H9 (cell line): Measurements from ENCODE around the gene FHIT. TPM values are rescaled to one million over a fixed set of nuclear protein-coding genes. Genes with fewer than 3 reads are reported as not detected.

ENCODE experiments used
- DNase-seq: peaks from one replicate; pipeline ENCODE4 v3.0.0-alpha.2; 2017
- H2AFZ ChIP-seq: one replicate; pipeline ENCODE4 v1.6.1; 2013; ENCODE audit warnings: mild to moderate bottlenecking, low read length, control low read depth, moderate library complexity
- H2AK5ac ChIP-seq: 2 replicates; pipeline ENCODE4 v1.6.1; 2013; ENCODE audit warnings: low read length, control low read depth, mixed read lengths; ENCODE audit not compliant: insufficient read length
- H2BK120ac ChIP-seq: one replicate; pipeline ENCODE4 v1.6.1; 2013; ENCODE audit warnings: low read depth, mild to moderate bottlenecking, low read length, control low read depth, inconsistent platforms; ENCODE audit not compliant: poor library complexity, severe bottlenecking
- H2BK12ac ChIP-seq: 2 replicates; pipeline ENCODE4 v1.6.1; 2013; ENCODE audit warnings: low read length, control low read depth, mixed read lengths, low read depth; ENCODE audit not compliant: insufficient read length
- H2BK15ac ChIP-seq: 2 replicates; pipeline ENCODE4 v1.6.1; 2013; ENCODE audit warnings: low read depth, low read length, control low read depth
- H2BK20ac ChIP-seq: one replicate; pipeline ENCODE4 v1.6.1; 2013; ENCODE audit warnings: low read depth, mild to moderate bottlenecking, low read length, control low read depth, inconsistent platforms; ENCODE audit not compliant: poor library complexity, severe bottlenecking
- H2BK5ac ChIP-seq: 2 replicates; pipeline ENCODE4 v1.6.1; 2013; ENCODE audit warnings: low read length, control low read depth, mixed read lengths; ENCODE audit not compliant: insufficient read length
- H3K14ac ChIP-seq: 2 replicates; pipeline ENCODE4 v1.6.1; 2013; ENCODE audit warnings: low read length, control low read depth; ENCODE audit not compliant: insufficient read depth
- H3K18ac ChIP-seq: 2 replicates; pipeline ENCODE4 v1.6.1; 2013; ENCODE audit warnings: low read depth, mild to moderate bottlenecking, mixed read lengths, low read length, control low read depth; ENCODE audit not compliant: insufficient read length
- H3K23ac ChIP-seq: 2 replicates; pipeline ENCODE4 v1.6.1; 2013; ENCODE audit warnings: low read length, control low read depth, mixed read lengths, low read depth; ENCODE audit not compliant: insufficient read length
- H3K23me2 ChIP-seq: 2 replicates; pipeline ENCODE4 v1.6.1; 2013; ENCODE audit warnings: low read depth, mild to moderate bottlenecking, mixed read lengths, low read length, control low read depth; ENCODE audit not compliant: insufficient read length, poor library complexity, severe bottlenecking
- H3K27ac ChIP-seq: 2 replicates; pipeline ENCODE4 v1.5.1; 2013; ENCODE audit warnings: low read length, control low read depth, mixed read lengths, low read depth; ENCODE audit not compliant: insufficient read length
- H3K27me3 ChIP-seq: 2 replicates; pipeline ENCODE4 v1.6.1; 2013; ENCODE audit warnings: low read length, control low read depth, inconsistent platforms; ENCODE audit not compliant: insufficient read depth
- H3K4ac ChIP-seq: 2 replicates; pipeline ENCODE4 v1.6.1; 2013; ENCODE audit warnings: low read depth, mild to moderate bottlenecking, control low read depth, inconsistent platforms, low read length, moderate library complexity
- H3K4me1 ChIP-seq: 2 replicates; pipeline ENCODE4 v1.6.1; 2013; ENCODE audit warnings: low read length, control low read depth, inconsistent platforms; ENCODE audit not compliant: insufficient read depth
- H3K4me2 ChIP-seq: 2 replicates; pipeline ENCODE4 v1.6.1; 2013; ENCODE audit warnings: low read length, control low read depth, mixed read lengths; ENCODE audit not compliant: insufficient read length, insufficient read depth
- H3K56ac ChIP-seq: 2 replicates; pipeline ENCODE4 v1.6.1; 2013; ENCODE audit warnings: low read depth, mild to moderate bottlenecking, mixed read lengths, low read length, control low read depth; ENCODE audit not compliant: insufficient read length
- H3K79me1 ChIP-seq: 2 replicates; pipeline ENCODE4 v1.6.1; 2013; ENCODE audit warnings: low read depth, mild to moderate bottlenecking, moderate library complexity, low read length, control low read depth, inconsistent platforms; ENCODE audit not compliant: insufficient read depth, poor library complexity, severe bottlenecking
- H3K79me2 ChIP-seq: 2 replicates; pipeline ENCODE4 v1.6.1; 2013; ENCODE audit warnings: low read length, control low read depth, inconsistent platforms; ENCODE audit not compliant: insufficient read depth
- H3K9ac ChIP-seq: 2 replicates; pipeline ENCODE4 v1.6.1; 2013; ENCODE audit warnings: low read length, control low read depth, mixed read lengths; ENCODE audit not compliant: insufficient read length; ENCODE audit errors: extremely low read depth
- H3K9me3 ChIP-seq: one replicate; pipeline ENCODE4 v1.6.1; 2013; ENCODE audit warnings: low read depth, low read length, inconsistent platforms; ENCODE audit not compliant: control insufficient read depth
- H3T11ph ChIP-seq: one replicate; pipeline ENCODE4 v1.6.1; 2013; ENCODE audit warnings: mild to moderate bottlenecking, low read length, control low read depth, inconsistent platforms
- H4K20me1 ChIP-seq: one replicate; pipeline ENCODE4 v1.6.1; 2013; ENCODE audit not compliant: control insufficient read depth, insufficient read length, insufficient read depth
- H4K5ac ChIP-seq: 2 replicates; pipeline ENCODE4 v1.6.1; 2013; ENCODE audit warnings: low read depth, mild to moderate bottlenecking, mixed read lengths, low read length, control low read depth; ENCODE audit not compliant: insufficient read length
- H4K8ac ChIP-seq: replicated peaks from 2 replicates; pipeline ENCODE4 v1.6.1; 2013; ENCODE audit warnings: low read length, control low read depth, mixed read lengths, low read depth; ENCODE audit not compliant: insufficient read length
- H4K91ac ChIP-seq: 2 replicates; pipeline ENCODE4 v1.6.1; 2013; ENCODE audit warnings: low read depth, mild to moderate bottlenecking, moderate library complexity, mixed read lengths, low read length, control low read depth; ENCODE audit not compliant: insufficient read length
- H3K27ac Mint-ChIP-seq, 3 experiments: 2 replicates in 2 of 3; 3 replicates in 1 of 3; pipeline ENCODE4 v1.8.0; 2020 to 2021; ENCODE audit warnings: mixed read lengths in 3 of 3, mild to moderate bottlenecking in 1 of 3, moderate library complexity in 1 of 3
- H3K27me3 Mint-ChIP-seq: 2 replicates; pipeline ENCODE4 v1.8.0; 2021; ENCODE audit warnings: low read depth, mild to moderate bottlenecking, moderate library complexity, mixed read lengths
- H3K36me3 Mint-ChIP-seq, 3 experiments: 2 replicates in 2 of 3; 3 replicates in 1 of 3; pipeline ENCODE4 v1.8.0; 2020 to 2021; ENCODE audit warnings: low read depth in 3 of 3, mixed read lengths in 3 of 3; ENCODE audit not compliant: insufficient read depth in 1 of 3
- H3K4me1 Mint-ChIP-seq, 2 experiments: 2 replicates each; pipeline ENCODE4 v1.8.0; 2020; ENCODE audit warnings: mixed read lengths in 2 of 2
- H3K4me3 Mint-ChIP-seq, 2 experiments: 2 replicates in 1 of 2; 3 replicates in 1 of 2; pipeline ENCODE4 v1.8.0; 2020 to 2021; ENCODE audit warnings: mild to moderate bottlenecking in 2 of 2, mixed read lengths in 2 of 2, moderate library complexity in 1 of 2
- H3K9me3 Mint-ChIP-seq, 2 experiments: 2 replicates in 1 of 2; 3 replicates in 1 of 2; pipeline ENCODE4 v1.8.0; 2020; ENCODE audit warnings: mild to moderate bottlenecking in 2 of 2, mixed read lengths in 2 of 2, moderate library complexity in 1 of 2
- WGBS: extraction: QIAGEN DNeasy Blood & Tissue Kit; methylation state at CpG from one replicate; pipeline ENCODE4 v1.1.7; 2013; ENCODE audit warnings: missing lambda C conversion rate, low lambda C conversion rate, mixed read lengths; ENCODE audit not compliant: insufficient read length; ENCODE audit errors: extremely low coverage; 5-methylcytosine and 5-hydroxymethylcytosine counted together
- total RNA-seq: library from RNA; stranded (reverse); gene quantifications from 2 replicates; pipeline ENCODE4 v1.2.1, GENCODE V29; 2021
- TF ChIP-seq, protein P1 (sequence below): fragments of 200-600 bp; sonication (generic); conservative IDR thresholded peaks from 3 replicates; pipeline ENCODE4 v1.8.0; 2021; ENCODE audit warnings: antibody characterized with exemption, mild to moderate bottlenecking

FHIT gene
- total RNA-seq, 1 experiment from 2014 or later = 3.0 TPM

DNA sequence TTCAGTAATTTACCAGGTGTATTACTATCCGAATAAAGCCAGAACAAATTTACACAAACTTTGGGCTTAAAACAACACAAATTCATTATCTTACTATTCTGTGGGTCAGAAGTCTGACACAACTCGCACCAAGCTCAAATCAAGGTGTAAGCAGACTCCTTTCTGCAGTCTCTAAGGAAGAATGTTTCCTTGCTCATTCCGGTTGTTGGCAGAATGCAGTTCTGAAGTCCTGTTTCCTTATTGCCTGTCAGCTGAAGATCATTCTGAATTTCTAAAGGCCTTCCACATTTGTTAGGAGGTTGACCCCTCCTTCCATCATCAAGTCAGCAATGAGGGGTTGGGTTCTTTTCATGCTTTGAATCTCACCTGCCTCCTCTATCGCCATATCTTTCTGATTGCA, 183.2 kb downstream of the FHIT start:
- Histone ChIP-seq H3K9ac (no peak overlapping the region), H3K4me1 (no peaks in the 10 kb centered on the region), H3K79me1 (no peaks in the 10 kb centered on the region), H3T11ph (no peak overlapping the region), H2BK12ac (no peak overlapping the region), H3K4ac (no peak overlapping the region), H3K27ac (no peak overlapping the region), H4K8ac (no peak overlapping the region), H3K23ac (no peak overlapping the region), H2AK5ac (no peak overlapping the region), H2BK5ac (no peak overlapping the region), H2BK15ac (no peak overlapping the region), H4K20me1 (no peaks in the 10 kb centered on the region), H3K56ac (no peak overlapping the region), H3K18ac (no peak overlapping the region), H3K23me2 (no peaks in the 10 kb centered on the region), H4K5ac (no peak overlapping the region), H2BK120ac (no peak overlapping the region), H3K4me2 (no peak overlapping the region), H3K14ac (no peak overlapping the region), H2BK20ac (no peak overlapping the region), H3K79me2 (no peaks in the 10 kb centered on the region), H4K91ac (no peak overlapping the region), H2AFZ (no peak overlapping the region), H3K9me3 (no peaks in the 10 kb centered on the region), H3K27me3 (no peaks in the 10 kb centered on the region)
- Mint-ChIP-seq H3K4me1 (no peaks in the 10 kb centered on the region), H3K27me3 (no peaks in the 10 kb centered on the region), H3K4me3 (no peak overlapping the region), H3K27ac (no peak overlapping the region), H3K36me3 (no peaks in the 10 kb centered on the region), H3K9me3 (no peaks in the 10 kb centered on the region; a peak in 1 of 5 replicates)
- no CpG with 5 or more reads among the region's 4 CpGs for WGBS
- TF ChIP-seq, protein P1, sequence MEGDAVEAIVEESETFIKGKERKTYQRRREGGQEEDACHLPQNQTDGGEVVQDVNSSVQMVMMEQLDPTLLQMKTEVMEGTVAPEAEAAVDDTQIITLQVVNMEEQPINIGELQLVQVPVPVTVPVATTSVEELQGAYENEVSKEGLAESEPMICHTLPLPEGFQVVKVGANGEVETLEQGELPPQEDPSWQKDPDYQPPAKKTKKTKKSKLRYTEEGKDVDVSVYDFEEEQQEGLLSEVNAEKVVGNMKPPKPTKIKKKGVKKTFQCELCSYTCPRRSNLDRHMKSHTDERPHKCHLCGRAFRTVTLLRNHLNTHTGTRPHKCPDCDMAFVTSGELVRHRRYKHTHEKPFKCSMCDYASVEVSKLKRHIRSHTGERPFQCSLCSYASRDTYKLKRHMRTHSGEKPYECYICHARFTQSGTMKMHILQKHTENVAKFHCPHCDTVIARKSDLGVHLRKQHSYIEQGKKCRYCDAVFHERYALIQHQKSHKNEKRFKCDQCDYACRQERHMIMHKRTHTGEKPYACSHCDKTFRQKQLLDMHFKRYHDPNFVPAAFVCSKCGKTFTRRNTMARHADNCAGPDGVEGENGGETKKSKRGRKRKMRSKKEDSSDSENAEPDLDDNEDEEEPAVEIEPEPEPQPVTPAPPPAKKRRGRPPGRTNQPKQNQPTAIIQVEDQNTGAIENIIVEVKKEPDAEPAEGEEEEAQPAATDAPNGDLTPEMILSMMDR = no peak
- DNase-seq = no peak
